HG03108 (cell line): Measurements from ENCODE around the gene SLC25A51.
"Not testable (repeated sequence)": the region's sequence is repeated elsewhere in the genome, so short reads cannot be mapped to it uniquely, and the experiment has no call there.

Experiments
- ATAC-seq: cut with Tn5 transposase; IDR thresholded peaks from one replicate; pipeline ENCODE4 v1.9.1; 2021; ENCODE audit warnings: moderate library complexity; ENCODE audit not compliant: unreplicated experiment

Gene SLC25A51

GRCh38 chr9:37906312-37907239, 2.6 kb upstream of the SLC25A51 start:
- no peak for ATAC-seq

- no peak for ATAC-seq
Observed at GRCh38 chr9:37905776-37906175, 1.8 kb upstream of the SLC25A51 start.

- no peak for ATAC-seq
Observed at GRCh38 chr9:37905131-37905505, 1.2 kb upstream of the SLC25A51 start.

GRCh38 chr9:37904445-37905130, 661 bp upstream of the SLC25A51 start:
- ATAC-seq, result no peak

GRCh38 chr9:37902796-37903646, 906 bp downstream of the SLC25A51 start:
- no peak for ATAC-seq

GRCh38 chr9:37902131-37902530, 1.8 kb downstream of the SLC25A51 start:
- no peak for ATAC-seq

- ATAC-seq, result no peak
Observed at GRCh38 chr9:37899041-37899440, 4.9 kb downstream of the SLC25A51 start.

GRCh38 chr9:37897665-37898064, 6.3 kb downstream of the SLC25A51 start:
- no peak for ATAC-seq

GRCh38 chr9:37892063-37892462, 11.9 kb downstream of the SLC25A51 start:
- no peak for ATAC-seq

- ATAC-seq, result not testable (repeated sequence)
Observed at GRCh38 chr9:37891042-37891441, 12.9 kb downstream of the SLC25A51 start.

- no peak for ATAC-seq
Observed at GRCh38 chr9:37889536-37889935, 14.4 kb downstream of the SLC25A51 start.

GRCh38 chr9:37887977-37888583, 15.8 kb downstream of the SLC25A51 start:
- ATAC-seq, result not testable (repeated sequence)

- no peak for ATAC-seq
Observed at GRCh38 chr9:37880916-37881479, 22.9 kb downstream of the SLC25A51 start.

GRCh38 chr9:37876376-37876775, 27.6 kb downstream of the SLC25A51 start:
- no peak for ATAC-seq

GRCh38 chr9:37873955-37874354, 30.0 kb downstream of the SLC25A51 start:
- ATAC-seq, result no peak

- no peak for ATAC-seq
Observed at GRCh38 chr9:37870799-37871176, 33.1 kb downstream of the SLC25A51 start.

GRCh38 chr9:37870081-37870798, 33.7 kb downstream of the SLC25A51 start:
- ATAC-seq, result no peak

GRCh38 chr9:37862530-37862929, 41.4 kb downstream of the SLC25A51 start:
- no peak for ATAC-seq

- ATAC-seq, result no peak
Observed at GRCh38 chr9:37859043-37859442, 44.9 kb downstream of the SLC25A51 start.

- ATAC-seq, result no peak
Observed at GRCh38 chr9:37856551-37856950, 47.4 kb downstream of the SLC25A51 start.
